Stimulated activated CD8-positive, alpha-beta memory T cell treated with anti-CD3 and anti-CD28 coated beads, Interleukin-12 subunit alpha, Interleukin-12 subunit beta, amount 100 ng/mL, for 1 hour (primary cell): ENCODE data around the gene GNAI1.

Experiments
- DNase-seq: peaks from one replicate; pipeline ENCODE4 v3.0.0-alpha.2; 2020; ENCODE audit warnings: low read depth

GNAI1 gene

DNA sequence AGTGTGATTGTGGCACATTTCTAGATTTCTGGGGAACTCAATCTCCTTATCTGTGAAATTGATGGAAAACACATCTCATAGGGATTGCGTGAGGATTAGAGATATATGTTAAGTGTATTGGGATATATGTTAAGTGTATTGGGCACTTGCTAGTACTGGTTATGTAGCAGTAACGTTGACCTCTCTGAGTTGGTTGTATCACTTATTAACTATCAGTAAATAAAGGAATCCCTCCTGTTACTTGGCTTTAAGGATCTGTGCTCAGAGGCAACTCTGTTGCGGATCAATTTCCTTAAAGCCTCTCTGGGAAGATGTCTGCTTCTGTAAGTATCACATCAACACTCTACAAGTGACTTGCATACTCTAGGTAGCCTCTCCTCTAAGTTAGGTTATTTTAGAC lies 25.2 kb downstream of the GNAI1 start:
- DNase-seq = no peak

DNA sequence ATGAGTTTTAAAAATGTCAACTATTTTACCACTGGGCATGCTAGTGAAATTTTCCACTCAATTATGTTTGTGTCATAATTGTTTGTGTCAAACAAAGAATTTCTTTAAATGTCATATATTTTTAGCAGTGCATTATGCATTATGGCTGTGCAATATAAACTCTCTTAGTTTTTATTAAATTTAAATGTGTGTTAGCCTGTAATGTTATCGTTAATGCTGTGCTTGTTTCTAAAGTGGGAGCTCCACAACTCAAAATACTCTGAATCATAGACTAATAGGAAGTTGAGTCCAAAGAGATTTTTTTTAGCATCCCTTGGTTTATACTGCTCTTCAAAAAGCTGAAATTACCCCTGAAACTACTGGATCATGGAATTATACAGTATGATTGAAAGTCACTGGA lies 26.8 kb downstream of the GNAI1 start:
- no peak for DNase-seq

DNA sequence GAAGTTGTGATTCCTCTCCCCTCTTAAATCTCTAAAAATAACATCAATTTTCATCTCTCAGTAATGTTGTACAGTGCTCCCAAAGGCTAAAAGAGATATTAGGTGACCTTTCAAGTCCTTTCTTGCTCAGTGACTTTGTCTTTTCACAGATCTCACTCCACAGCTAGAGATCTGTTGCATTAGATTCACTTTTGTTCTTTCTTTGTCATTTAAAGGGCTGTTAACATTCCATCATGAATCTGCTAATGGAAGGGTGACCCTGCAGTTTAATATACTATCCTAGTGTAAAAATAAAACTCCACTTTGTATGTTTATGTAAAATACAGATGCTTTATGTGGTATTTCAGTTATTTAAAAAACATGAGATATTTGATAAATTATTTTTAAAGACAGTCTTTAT lies 30.5 kb downstream of the GNAI1 start:
- DNase-seq = no peak

DNA sequence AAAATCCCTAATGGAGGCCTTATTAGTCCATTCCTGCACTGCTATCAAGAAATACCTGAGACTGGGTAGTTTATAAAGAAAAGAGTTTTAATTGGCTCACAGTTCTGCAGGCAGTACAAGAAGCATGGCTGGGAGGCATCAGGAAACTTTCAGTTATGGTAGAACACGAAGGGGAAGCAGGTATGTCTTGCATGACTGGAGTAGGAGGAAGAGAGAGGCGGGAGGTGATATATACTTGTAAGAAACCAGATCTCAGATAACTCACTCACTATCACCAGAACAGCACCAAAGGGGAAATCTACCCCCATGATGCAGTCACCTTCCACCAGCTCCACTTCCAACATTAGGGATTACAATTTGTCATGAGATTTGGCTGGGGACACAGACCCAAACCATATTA lies 35.8 kb downstream of the GNAI1 start:
- no peak for DNase-seq

DNA sequence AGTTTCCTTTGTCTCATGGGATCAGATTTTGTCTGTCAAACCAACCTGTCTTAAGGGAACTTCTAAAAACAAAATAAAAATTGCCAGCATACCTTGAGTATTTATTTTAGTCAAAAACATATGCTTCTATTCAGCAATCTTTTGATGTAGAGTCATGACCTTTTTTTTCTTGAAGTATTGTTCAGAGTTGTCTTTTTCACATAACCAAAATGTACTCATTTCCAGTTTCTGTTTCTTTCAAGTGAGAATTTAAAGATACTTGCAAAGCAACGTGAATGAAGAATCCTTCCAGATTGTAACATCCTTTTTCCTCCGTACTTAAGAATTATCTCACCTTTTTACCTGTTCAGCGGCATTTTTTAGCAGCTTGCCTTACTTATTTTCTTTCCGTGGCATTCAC lies 37.8 kb downstream of the GNAI1 start:
- no peak for DNase-seq

GRCh38 chr7:80175744-80176143 lies 41.1 kb downstream of the GNAI1 start:
- no peak for DNase-seq

GRCh38 chr7:80181411-80181810 lies 46.8 kb downstream of the GNAI1 start:
- no peak for DNase-seq

- DNase-seq = no peak
Measured at GRCh38 chr7:80182630-80183276, 48.1 kb downstream of the GNAI1 start.

DNA sequence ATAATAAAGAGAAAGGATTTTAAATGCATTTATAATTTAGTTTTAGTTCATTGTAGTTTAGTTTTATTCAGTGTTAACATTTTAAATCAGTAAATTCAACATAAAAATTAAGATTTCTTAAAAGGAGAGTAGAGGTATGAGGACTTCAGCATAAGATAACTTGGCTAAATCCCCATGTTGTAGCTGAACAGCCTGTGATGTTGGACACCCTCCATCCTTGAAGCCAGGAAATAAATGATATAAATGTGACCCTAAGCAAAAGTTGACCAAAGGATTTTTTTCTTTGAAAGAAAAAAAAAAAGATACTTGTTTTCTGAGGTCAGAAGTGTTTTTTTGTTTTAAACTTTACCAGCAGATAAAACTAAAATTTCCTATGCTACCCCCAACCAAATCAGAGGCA lies 48.7 kb downstream of the GNAI1 start:
- DNase-seq = no peak

GRCh38 chr7:80183900-80184685 lies 49.5 kb downstream of the GNAI1 start:
- no peak for DNase-seq

DNA sequence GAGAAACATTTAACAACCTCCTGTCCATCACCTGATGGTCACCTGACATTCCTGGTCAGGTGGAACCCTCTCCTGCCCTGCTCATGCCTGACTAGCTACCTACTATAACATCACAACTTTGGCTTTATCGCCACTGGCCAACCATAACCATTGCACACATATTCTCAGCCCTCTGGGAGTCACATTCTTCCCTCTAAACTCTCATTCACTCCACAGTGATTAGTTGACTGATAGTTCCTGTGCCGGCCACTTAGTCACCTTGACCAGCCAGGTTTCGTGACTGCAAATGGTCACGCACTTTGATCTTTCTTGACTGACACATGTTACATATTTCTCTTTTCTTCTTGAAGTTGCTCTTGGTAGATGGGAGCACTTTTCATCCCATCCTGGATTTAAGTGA lies 50.1 kb downstream of the GNAI1 start:
- DNase-seq = no peak

DNA sequence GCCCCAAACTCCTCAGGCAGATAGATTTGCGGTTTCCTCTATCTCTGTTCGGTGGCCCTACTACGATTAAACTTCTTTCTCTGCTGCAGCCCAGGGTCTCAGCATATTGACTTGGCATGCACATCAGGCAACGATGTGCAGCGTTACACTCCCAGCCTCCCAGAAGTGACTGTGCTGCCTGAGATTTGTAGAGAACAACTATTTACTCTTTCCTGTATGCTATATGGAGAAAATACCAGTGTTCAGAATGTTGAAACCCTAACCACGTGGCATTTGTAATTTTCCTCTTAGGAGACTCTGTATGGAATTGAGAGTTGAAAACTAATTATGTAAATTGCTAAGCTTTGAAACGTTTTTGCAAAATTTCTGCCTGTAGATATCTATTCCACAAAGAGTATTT lies 50.9 kb downstream of the GNAI1 start:
- DNase-seq = no peak

DNA sequence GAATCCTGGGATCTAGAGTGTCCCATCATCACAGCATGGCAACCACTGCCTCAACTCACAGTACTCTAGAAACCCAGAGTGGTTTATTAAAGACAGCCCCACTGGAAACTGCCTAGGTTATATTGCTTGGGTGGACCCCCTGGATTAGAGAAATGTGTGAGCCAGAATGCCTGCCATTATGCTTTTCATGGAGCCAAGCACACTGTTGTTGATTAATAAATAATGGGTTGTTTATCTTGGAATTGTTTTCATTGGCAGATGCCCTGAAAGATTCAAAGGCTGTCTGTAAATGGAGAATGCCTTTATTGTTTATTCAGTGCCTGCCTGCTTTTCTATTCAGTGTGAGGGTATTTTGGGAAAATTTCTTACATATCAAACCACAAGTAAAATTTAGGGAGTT lies 52.1 kb downstream of the GNAI1 start:
- DNase-seq = no peak

GRCh38 chr7:80187279-80187678 lies 52.6 kb downstream of the GNAI1 start:
- no peak for DNase-seq

- DNase-seq = no peak
Measured at GRCh38 chr7:80187727-80188126, 53.1 kb downstream of the GNAI1 start.

- no peak for DNase-seq
Measured at GRCh38 chr7:80189638-80190037, 55.0 kb downstream of the GNAI1 start.

DNA sequence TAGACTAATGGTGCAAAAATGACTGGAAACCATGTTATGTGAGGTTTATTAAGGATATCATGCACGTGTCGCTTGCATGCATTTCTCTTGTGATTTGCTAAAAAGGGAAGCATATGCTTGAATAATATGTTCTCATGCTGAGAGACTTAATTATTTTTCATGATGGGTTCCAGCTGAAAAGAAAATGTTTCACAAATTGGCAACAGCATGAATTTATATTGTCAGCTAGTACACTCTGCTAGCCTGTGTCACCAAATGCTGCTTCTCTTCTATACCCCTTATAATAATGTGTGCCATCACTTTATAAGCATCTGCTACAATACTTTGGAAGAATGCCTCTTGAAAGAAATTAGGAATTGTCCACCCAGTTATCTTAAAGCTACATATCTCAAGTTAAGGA lies 63.0 kb downstream of the GNAI1 start:
- no peak for DNase-seq

- no peak for DNase-seq
Measured at GRCh38 chr7:80199051-80199450, 64.4 kb downstream of the GNAI1 start.

- no peak for DNase-seq
Measured at GRCh38 chr7:80204454-80204853, 69.8 kb downstream of the GNAI1 start.

GRCh38 chr7:80204919-80205318 lies 70.3 kb downstream of the GNAI1 start:
- no peak for DNase-seq

DNA sequence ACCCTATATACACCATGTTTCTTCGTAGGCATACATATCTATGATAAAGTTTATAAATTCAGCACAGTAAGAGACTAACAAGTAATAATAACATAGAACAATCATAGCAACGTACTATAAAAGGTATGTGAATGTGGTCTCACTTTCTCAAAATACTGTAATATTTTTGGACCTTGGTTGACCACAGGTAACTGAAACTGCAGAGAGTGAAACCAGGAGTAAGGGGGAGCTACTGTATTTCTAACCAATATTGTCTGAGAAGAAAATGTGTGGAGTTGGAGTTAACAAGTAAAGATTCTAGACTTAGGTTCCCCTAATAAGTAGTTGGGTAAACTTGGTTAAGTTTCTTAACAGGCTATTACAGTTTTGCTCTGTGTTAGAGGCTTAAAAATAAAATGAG lies 72.1 kb downstream of the GNAI1 start:
- DNase-seq = no peak

- no peak for DNase-seq
Measured at GRCh38 chr7:80207501-80207900, 72.9 kb downstream of the GNAI1 start.

DNA sequence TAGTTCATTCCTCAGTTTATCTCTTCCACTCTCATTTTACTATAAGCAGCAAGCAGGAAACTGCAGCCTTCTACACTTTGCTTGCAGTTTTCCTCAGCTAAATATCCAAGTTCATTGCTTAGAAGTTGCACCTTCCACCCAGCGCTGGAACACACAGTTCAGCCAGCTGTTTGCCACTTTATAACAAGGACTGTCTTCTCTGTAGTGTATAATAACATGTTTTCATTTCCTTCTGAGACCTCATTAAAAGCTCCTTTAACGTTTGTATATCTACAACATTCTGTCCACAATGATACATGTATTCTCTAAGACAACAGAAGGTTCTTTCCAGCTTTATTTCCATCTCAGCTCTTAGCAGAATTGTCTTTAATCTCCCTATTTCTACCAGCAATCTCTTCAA lies 74.1 kb downstream of the GNAI1 start:
- DNase-seq = no peak

- no peak for DNase-seq
Measured at GRCh38 chr7:80210400-80210799, 75.8 kb downstream of the GNAI1 start.
